AG04449 (cell line): ENCODE data around the gene CCDC85C.

Source experiments
- CTCF ChIA-PET: fragments of 350-600 bp; formaldehyde crosslinking; extraction: SDS; loops from one replicate; lab custom pipeline; 2021; ENCODE audit warnings: antibody characterized with exemption; lab: Yijun Ruan, JAX
- POLR2A ChIA-PET: fragments of 400-600, 350-600 bp; formaldehyde crosslinking; extraction: SDS; loops from one replicate; lab custom pipeline; 2020; ENCODE audit warnings: antibody characterized with exemption, inconsistent platforms; lab: Yijun Ruan, JAX
- DNase-seq: peaks from one replicate; pipeline ENCODE4 v3.0.0-alpha.2; 2010; ENCODE audit warnings: low read depth, low spot score
- H3K4me3 ChIP-seq: 2 replicates; pipeline ENCODE4 v1.5.1; 2011; ENCODE audit warnings: low read depth, mild to moderate bottlenecking, control low read depth, low read length
- CTCF ChIP-seq: IDR thresholded peaks from one replicate; pipeline ENCODE4 v1.5.1; 2011; ENCODE audit warnings: mild to moderate bottlenecking, moderate library complexity, low read length, control low read depth, inconsistent platforms; ENCODE audit not compliant: insufficient read depth; ENCODE audit errors: missing control alignments

The CCDC85C gene

GRCh38 chr14:99540196-99541032, 63.6 kb downstream of the CCDC85C start:
- no peak overlapping the region for H3K4me3 ChIP-seq
- DNase-seq: no peak
- no peak for TF ChIP-seq CTCF
- ChIA-PET CTCF (no interaction called here), POLR2A (no interaction called here)

DNA sequence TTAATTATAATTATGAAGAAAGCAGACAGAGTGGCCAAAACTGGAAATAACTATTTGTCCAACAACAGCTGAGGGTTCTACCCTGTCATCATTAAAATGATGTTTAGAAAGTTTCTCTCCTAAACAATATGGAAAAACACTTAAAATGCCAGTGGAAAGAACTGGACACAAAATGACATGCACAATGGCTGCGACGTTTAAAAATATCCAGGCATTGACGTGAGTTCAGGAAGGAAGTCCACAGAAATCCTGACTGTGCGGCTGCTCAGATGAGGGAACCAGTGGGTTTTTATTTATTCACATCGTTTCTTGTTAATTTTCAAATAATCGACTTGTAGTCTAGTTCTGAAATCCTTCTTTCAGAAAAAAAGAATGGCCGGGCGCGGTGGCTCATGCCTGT, 64.5 kb downstream of the CCDC85C start:
- POLR2A ChIA-PET: no interaction called here
- DNase-seq: no peak
- no peak for TF ChIP-seq CTCF
- CTCF ChIA-PET: no interaction called here
- no peak overlapping the region for H3K4me3 ChIP-seq

- ChIA-PET POLR2A (no interaction called here), CTCF (interaction anchor here (0.8 to 2.8 kb wide), 2 partner anchors 10 to 11 kb away, joined by 4 to 8 read pairs; no protein-coding TSS in a partner anchor)
- H3K4me3 ChIP-seq: no peak overlapping the region
- TF ChIP-seq CTCF: no peak
- DNase-seq: no peak
These were observed 65.3 kb downstream of the CCDC85C start for GRCh38 chr14:99538733-99539132.

DNA sequence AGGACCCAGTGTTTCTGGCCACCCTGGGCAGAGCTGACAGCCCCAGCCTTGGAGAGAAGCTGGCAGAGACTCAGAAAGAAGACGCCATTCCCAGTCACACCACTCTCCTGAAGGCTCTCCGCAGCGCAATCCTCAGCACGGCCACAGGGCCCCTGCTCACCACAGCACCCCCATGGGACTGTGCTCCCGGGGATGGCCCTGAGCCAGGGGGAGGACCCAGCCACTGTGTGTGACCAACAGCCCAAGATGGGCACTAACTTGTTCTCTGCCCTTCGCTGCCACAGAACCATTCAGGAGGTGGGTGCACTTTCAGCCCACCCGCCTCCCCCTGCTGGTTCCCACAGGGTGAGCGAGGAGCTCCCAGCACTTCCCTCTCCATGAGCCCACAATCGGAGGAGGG, 65.7 kb downstream of the CCDC85C start:
- no peak for DNase-seq
- POLR2A ChIA-PET: interaction anchor here (1.3 kb wide), 1 partner anchor 36 kb away, joined by 4 read pairs; no protein-coding TSS in a partner anchor
- CTCF ChIA-PET: interaction anchor here (0.8 to 2.8 kb wide), 3 partner anchors 10 to 13 kb away, joined by 4 to 8 read pairs (median 6); no protein-coding TSS in a partner anchor
- TF ChIP-seq CTCF: no peak
- H3K4me3 ChIP-seq: no peak overlapping the region

DNA sequence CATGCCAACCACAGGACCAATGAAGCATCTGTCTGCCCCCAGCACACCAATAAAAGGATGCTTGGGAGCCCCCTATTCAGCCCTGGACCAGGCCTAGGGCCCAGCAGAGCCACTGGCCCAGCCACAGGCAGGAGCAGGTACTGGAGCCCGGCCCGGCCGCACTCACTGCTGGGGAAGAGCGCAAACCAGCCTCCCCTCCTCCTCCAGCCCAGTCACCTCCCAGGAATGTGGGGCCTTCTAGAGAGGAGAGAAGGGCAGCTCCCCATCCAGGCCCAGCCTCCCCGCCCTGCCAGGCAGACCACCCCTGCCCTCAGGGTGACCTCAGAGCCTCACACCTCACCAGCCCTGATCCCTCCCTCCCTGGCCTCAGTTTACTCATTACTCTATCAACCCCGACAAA, 66.6 kb downstream of the CCDC85C start:
- peak; percentile 41 for DNase-seq
- CTCF ChIA-PET: interaction anchor here (0.6 to 2.8 kb wide), 3 partner anchors 10 to 72 kb away, joined by 3 to 8 read pairs (median 6); no protein-coding TSS in a partner anchor
- H3K4me3 ChIP-seq: no peak overlapping the region
- no peak for TF ChIP-seq CTCF
- POLR2A ChIA-PET: interaction anchor here (1.3 kb wide), 2 partner anchors 37 to 67 kb away, joined by 4 read pairs; no protein-coding TSS in a partner anchor
